GM12878 (cell line): ENCODE measurements around the gene CTRB1. TPM values are rescaled to one million over a fixed set of nuclear protein-coding genes. Genes with fewer than 3 reads are reported as not detected.

Experiments
- ATAC-seq: fragments of 200-7000 bp; cut with Tn5 transposase; 3 replicates; pipeline ENCODE4 v1.9.1; 2020; ENCODE audit warnings: mild to moderate bottlenecking, moderate library complexity
- BruUV-seq: library from RNA; stranded (reverse); fragments of 400-500 nt; replicated peaks from 2 replicates; lab custom pipeline; 2021; lab: Mats Ljungman, UMichigan
- CTCF ChIA-PET: fragments of 300-600 bp; sonication (Branson Sonifier 250); formaldehyde crosslinking; extraction: SDS; loops from one replicate; lab custom pipeline; 2021; ENCODE audit warnings: inconsistent platforms; lab: Yijun Ruan, JAX
- POLR2A ChIA-PET: fragments of 350-600 bp; formaldehyde crosslinking; extraction: SDS; loops from one replicate; lab custom pipeline; 2021; ENCODE audit warnings: inconsistent platforms; lab: Charles Lee
- RAD21 ChIA-PET: fragments of 300-600 bp; sonication (Branson Sonifier 250); formaldehyde crosslinking; loops from one replicate; lab custom pipeline; 2023; ENCODE audit warnings: antibody characterized with exemption; ENCODE audit not compliant: unreplicated experiment; lab: Charles Lee
- SMC1A ChIA-PET: fragments of 300-600 bp; sonication (Branson Sonifier 250); formaldehyde crosslinking; loops from one replicate; lab custom pipeline; 2023; ENCODE audit not compliant: unreplicated experiment, uncharacterized antibody; lab: Charles Lee
- DNase-seq: peaks from one replicate; pipeline ENCODE4 v3.0.0-alpha.2; 2011; ENCODE audit warnings: low read depth, low spot score
- FAIRE-seq: peaks from 3 replicates; lab custom pipeline; 2011; peaks lifted over from hg19 to GRCh38; lab: Jason Lieb, UNC
- H2AFZ ChIP-seq: 2 replicates; pipeline ENCODE4 v1.6.0; 2011; ENCODE audit warnings: low read depth, low read length, control low read depth; ENCODE audit not compliant: control insufficient read depth
- H3K27ac ChIP-seq: 2 replicates; pipeline ENCODE4 v1.5.1; 2011; ENCODE audit warnings: control low read depth; ENCODE audit not compliant: control insufficient read depth, insufficient read depth
- H3K27me3 ChIP-seq, 2 experiments: replicated peaks in 1 of 2; 2 replicates each; pipeline versions ENCODE4 v1.6.0 to v1.6.1; 2011; ENCODE audit warnings: low read length in 1 of 2; ENCODE audit not compliant: control insufficient read depth in 2 of 2, insufficient read depth in 2 of 2
- H3K36me3 ChIP-seq, 2 experiments: 2 replicates each; pipeline ENCODE4 v1.5.1; 2011; ENCODE audit warnings: low read length in 1 of 2; ENCODE audit not compliant: control insufficient read depth in 2 of 2, insufficient read depth in 2 of 2
- H3K4me1 ChIP-seq: 2 replicates; pipeline ENCODE4 v1.6.1; 2011; ENCODE audit warnings: mild to moderate bottlenecking, low read length, moderate library complexity, mixed read lengths; ENCODE audit not compliant: control insufficient read depth, insufficient read depth
- H3K4me2 ChIP-seq: 2 replicates; pipeline ENCODE4 v1.6.0; 2011; ENCODE audit warnings: control low read depth; ENCODE audit not compliant: control insufficient read depth, insufficient read depth
- H3K4me3 ChIP-seq: fragments of 200-600 bp; sonication (generic); 2 replicates; pipeline ENCODE4 v1.5.1; 2016
- H3K79me2 ChIP-seq: 2 replicates; pipeline ENCODE4 v1.6.0; 2011; ENCODE audit warnings: low read length; ENCODE audit not compliant: control insufficient read depth, insufficient read depth
- H3K9ac ChIP-seq: 2 replicates; pipeline ENCODE4 v1.8.0; 2011; ENCODE audit warnings: low read length, control low read depth, mixed read lengths; ENCODE audit not compliant: control insufficient read depth, insufficient read depth
- H3K9me3 ChIP-seq: replicated peaks from 3 replicates; pipeline ENCODE4 v1.5.1; 2011; ENCODE audit warnings: mild to moderate bottlenecking, low read length; ENCODE audit not compliant: control insufficient read depth, insufficient read depth
- H4K20me1 ChIP-seq: 2 replicates; pipeline ENCODE4 v1.6.0; 2011; ENCODE audit not compliant: control insufficient read depth, insufficient read depth
- ATF2 ChIP-seq: IDR thresholded peaks from 2 replicates; pipeline ENCODE4 v1.6.1; 2012; ENCODE audit warnings: low read length, inconsistent platforms
- BMI1 ChIP-seq: fragments of 450-650 bp; IDR thresholded peaks from 2 replicates; pipeline ENCODE4 v1.6.1; 2016; ENCODE audit warnings: mild to moderate bottlenecking, moderate library complexity, borderline replicate concordance
- CEBPB ChIP-seq, 2 experiments: fragments of 150-350 bp in 1 of 2; IDR thresholded peaks; 2 replicates each; pipeline ENCODE4 v1.6.1; 2012 to 2014; ENCODE audit warnings: low read depth in 2 of 2, low read length in 2 of 2, borderline replicate concordance in 1 of 2, inconsistent platforms in 1 of 2
- CUX1 ChIP-seq: IDR thresholded peaks from 2 replicates; pipeline ENCODE4 v1.6.1; 2012; ENCODE audit warnings: improper control_type of control experiment, low read depth, low read length; ENCODE audit not compliant: insufficient replicate concordance
- EZH2 ChIP-seq: IDR thresholded peaks from 2 replicates; pipeline ENCODE4 v1.6.1; 2012; ENCODE audit warnings: low read depth, mild to moderate bottlenecking, control low read depth, inconsistent platforms, low read length, borderline replicate concordance; ENCODE audit not compliant: control insufficient read depth
- HDAC2 ChIP-seq: fragments of 200-600 bp; sonication (generic); IDR thresholded peaks from 2 replicates; pipeline ENCODE4 v1.6.1; 2017
- JUNB ChIP-seq: IDR thresholded peaks from 2 replicates; pipeline ENCODE4 v1.6.1; 2016; ENCODE audit warnings: antibody characterized with exemption, mild to moderate bottlenecking
- SMAD5 ChIP-seq: IDR thresholded peaks from 2 replicates; pipeline ENCODE4 v1.6.1; 2016; ENCODE audit warnings: antibody characterized with exemption, low read depth
- SP1 ChIP-seq: IDR thresholded peaks from one replicate; pipeline ENCODE4 v1.6.1; 2011; ENCODE audit warnings: low read depth, low read length
- SRF ChIP-seq, 2 experiments: IDR thresholded peaks; 2 replicates each; pipeline ENCODE4 v1.6.1; 2011; ENCODE audit warnings: low read depth in 2 of 2, low read length in 2 of 2, mild to moderate bottlenecking in 1 of 2, moderate library complexity in 1 of 2
- WGBS: methylation state at CpG from one replicate; pipeline ENCODE4 v1.1.6; 2016; ENCODE audit warnings: low lambda C conversion rate; ENCODE audit not compliant: insufficient replicate concordance, insufficient coverage; ENCODE audit errors: missing lambda C conversion rate; 5-methylcytosine and 5-hydroxymethylcytosine counted together
- in situ Hi-C: fragments of 300-500 bp; cut with MboI; formaldehyde crosslinking; loops from 9 replicates; pipeline ENCODE4 v1.14.3; 2018; ENCODE audit warnings: mixed read lengths
- intact Hi-C: fragments of 100-400 bp; cut with micrococcal nuclease; formaldehyde crosslinking; loops from one replicate; pipeline ENCODE4 v1.14.2; 2022; ENCODE audit not compliant: unreplicated experiment
- polyA plus RNA-seq, 11 experiments: library from polyadenylated mRNA; depleted of rRNA in 4 of 11; unstranded in 6 of 11; stranded (reverse) in 5 of 11; fragments of >200 nt; fragmentation: Nextera tagmentation in 4 of 11; fragmentation: Illumina TruSeq in 1 of 11; extraction: Ambion mirVana in 4 of 11; extraction: Trizol in 1 of 11; gene quantifications; 1 replicate in 1 of 11; 2 replicates in 10 of 11; pipeline versions ENCODE4 v1.2.1 to v1.2.3, GENCODE V29; 2011 to 2016; ENCODE audit warnings: inconsistent platforms in 2 of 11, missing spikeins in 2 of 11, low read depth in 1 of 11
- total RNA-seq, 4 experiments: library from RNA; depleted of rRNA in 3 of 4; stranded (reverse); fragments of >200 nt in 3 of 4; fragmentation: Illumina TruSeq in 1 of 4; extraction: Trizol in 1 of 4; gene quantifications; 2 replicates each; pipeline versions ENCODE4 v1.2.1 to v1.2.3, GENCODE V29; 2013 to 2021

The CTRB1 gene
- total and polyA plus RNA-seq, 10 of the 15 experiments (the other 5 are each of a cell fraction or from before 2014, with no cell fraction given) = 0.28 to 4.4 TPM; not detected in 8

GRCh38 chr16:75235721-75236193 lies 17.0 kb downstream of the CTRB1 start:
- no peaks in the 10 kb centered on the region for H3K4me1 ChIP-seq
- intact Hi-C loops = loop anchor here (10.0 kb wide), 1 partner anchor 529 kb away; no protein-coding TSS in a partner anchor
- ATAC-seq (no peak), DNase-seq (no peak), FAIRE-seq (no peak)
- no peak overlapping the region for H3K9ac ChIP-seq
- H3K79me2 ChIP-seq = no peaks in the 10 kb centered on the region
- in situ Hi-C loops = no loop called here
- H3K36me3 ChIP-seq = no peaks in the 10 kb centered on the region; a peak in 1 of 4 replicates
- H4K20me1 ChIP-seq = no peaks in the 10 kb centered on the region
- ChIA-PET RAD21 (interaction anchor here (1.0 to 7.9 kb wide), 3 partner anchors 10 to 147 kb away, joined by 3 to 150 read pairs (median 3); no protein-coding TSS in a partner anchor), SMC1A (interaction anchor here (1.0 to 1.2 kb wide), 3 partner anchors 9 to 150 kb away, joined by 3 to 5 read pairs (median 5); no protein-coding TSS in a partner anchor), CTCF (interaction anchor here (0.8 to 10.6 kb wide), 3 partner anchors 37 to 166 kb away, joined by 3 to 243 read pairs (median 79); no protein-coding TSS in a partner anchor), POLR2A (no interaction called here)
- BruUV-seq = no TSS peak
- H3K4me3 ChIP-seq = no peak overlapping the region
- 96% methylated on average over 23 of the region's 34 CpGs for WGBS
- no peaks in the 10 kb centered on the region for H3K27me3 ChIP-seq
- TF ChIP-seq BMI1 (no peak), HDAC2 (no peak), CUX1 (no peak), SP1 (no peak), CEBPB (IDR thresholded peaks at IDR 0.05; ENCODE audit: borderline replicate concordance in 1 of 2, low read depth in 2 of 2, low read length in 2 of 2) (no peak), ATF2 (no peak), SRF (IDR thresholded peaks at IDR 0.05; ENCODE audit: low read depth in 2 of 2, low read length in 2 of 2) (no peak), EZH2 (no peak), SMAD5 (no peak), JUNB (no peak)
- H2AFZ ChIP-seq = no peak overlapping the region
- no peaks in the 10 kb centered on the region for H3K9me3 ChIP-seq
- H3K27ac ChIP-seq = no peak overlapping the region
- H3K4me2 ChIP-seq = no peak overlapping the region
